HG03469 (cell line): ENCODE data around the gene IQCE.

Experiments
- ATAC-seq: cut with Tn5 transposase; IDR thresholded peaks from one replicate; pipeline ENCODE4 v1.9.1; 2021; ENCODE audit warnings: mild to moderate bottlenecking, moderate library complexity, moderate number of reproducible peaks; ENCODE audit not compliant: unreplicated experiment

Gene IQCE

GRCh38 chr7:2613098-2613930 is 54.5 kb downstream of the IQCE start:
- ATAC-seq = no peak

DNA sequence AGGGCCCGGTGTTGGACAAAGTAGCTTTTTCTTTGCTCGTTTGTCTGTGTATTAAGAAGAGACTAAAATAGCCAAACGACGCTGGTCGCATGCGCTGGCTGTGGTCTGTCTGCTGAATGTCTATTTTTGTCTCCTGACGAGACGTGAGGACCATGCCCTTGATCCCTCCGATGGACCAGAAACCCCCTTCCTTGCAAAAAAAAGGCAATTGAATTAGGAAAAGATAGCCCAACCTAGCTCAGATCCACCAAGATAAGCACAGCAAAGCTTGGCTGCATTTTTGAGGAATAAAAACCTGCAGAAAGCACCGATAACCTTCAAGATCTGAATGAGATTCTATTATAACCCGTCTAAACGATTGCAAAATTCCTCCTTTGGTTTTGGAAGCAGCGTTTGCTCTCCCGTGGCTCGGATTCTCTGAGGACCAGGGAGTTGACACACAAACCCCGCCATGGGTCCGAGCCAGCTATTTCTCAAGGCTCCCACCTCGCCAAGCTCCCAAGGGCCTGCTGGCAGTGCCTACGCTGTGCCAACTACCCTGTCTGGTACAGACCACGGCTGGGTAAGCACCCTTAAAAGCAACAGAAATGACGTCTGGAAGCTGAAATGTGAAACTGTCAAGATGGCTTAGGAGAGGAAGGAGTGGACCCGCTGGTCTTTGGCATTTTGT is 55.3 kb downstream of the IQCE start:
- no peak for ATAC-seq

- no peak for ATAC-seq
These were observed 56.0 kb downstream of the IQCE start for GRCh38 chr7:2614631-2615330.

- ATAC-seq = no peak
These were observed 57.9 kb downstream of the IQCE start for GRCh38 chr7:2616387-2617324.

- ATAC-seq = no peak
These were observed 58.6 kb downstream of the IQCE start for GRCh38 chr7:2617325-2617905.

DNA sequence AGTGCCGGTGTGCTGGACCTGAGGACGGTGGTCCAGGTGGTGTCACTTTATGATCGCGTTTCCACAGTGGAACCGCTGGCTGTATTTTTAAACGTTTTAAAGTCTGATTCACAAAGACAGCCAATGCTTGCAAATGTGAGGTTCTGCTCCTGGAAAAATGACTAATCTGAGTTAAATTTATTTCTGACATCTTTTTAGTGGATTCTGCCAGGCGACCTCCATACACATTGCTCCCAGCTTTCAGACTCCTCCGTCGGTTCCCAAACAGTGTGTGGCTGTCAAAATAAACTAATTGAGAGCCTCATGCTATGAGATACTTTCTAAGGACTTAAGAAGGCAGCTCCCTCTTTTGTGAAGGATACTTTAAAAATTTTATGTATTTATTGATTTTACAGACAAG is 60.3 kb downstream of the IQCE start:
- no peak for ATAC-seq

DNA sequence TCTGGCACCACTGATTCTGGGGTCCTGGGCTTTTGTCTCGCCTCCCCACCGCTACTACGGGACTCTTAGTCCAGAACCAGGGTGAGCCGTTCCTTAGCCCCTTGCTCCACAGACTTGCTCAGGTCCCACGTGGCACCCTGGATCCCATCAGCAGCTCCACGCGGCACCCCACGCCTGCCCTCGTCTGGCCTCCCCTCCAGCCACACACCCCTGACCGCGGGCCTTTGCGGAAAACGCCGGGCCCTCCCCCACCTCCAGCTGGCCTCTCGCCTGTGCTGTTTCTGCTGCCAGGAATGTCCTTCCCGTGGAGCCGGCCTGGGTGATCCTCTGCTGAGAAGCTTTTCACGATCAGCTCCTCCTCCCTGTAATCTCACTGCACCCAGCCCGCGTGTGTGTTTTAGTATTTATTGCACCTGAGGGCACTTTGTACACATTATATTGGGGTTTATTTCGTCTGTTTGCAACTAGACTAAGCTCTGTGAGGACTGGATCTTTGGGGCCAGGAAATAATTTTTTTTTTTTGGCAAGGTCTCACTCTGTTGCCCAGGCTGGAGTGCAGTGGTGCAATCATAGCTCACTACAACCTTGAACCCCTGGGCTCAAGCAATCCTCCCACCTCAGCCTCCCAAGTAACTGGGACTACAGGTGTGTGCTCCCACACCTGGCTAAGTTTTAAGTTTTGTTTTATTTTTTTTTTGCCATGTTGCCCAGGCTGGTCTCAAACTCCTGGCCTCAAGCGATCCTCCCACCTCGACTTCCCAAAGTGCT is 62.5 kb downstream of the IQCE start:
- no peak for ATAC-seq

DNA sequence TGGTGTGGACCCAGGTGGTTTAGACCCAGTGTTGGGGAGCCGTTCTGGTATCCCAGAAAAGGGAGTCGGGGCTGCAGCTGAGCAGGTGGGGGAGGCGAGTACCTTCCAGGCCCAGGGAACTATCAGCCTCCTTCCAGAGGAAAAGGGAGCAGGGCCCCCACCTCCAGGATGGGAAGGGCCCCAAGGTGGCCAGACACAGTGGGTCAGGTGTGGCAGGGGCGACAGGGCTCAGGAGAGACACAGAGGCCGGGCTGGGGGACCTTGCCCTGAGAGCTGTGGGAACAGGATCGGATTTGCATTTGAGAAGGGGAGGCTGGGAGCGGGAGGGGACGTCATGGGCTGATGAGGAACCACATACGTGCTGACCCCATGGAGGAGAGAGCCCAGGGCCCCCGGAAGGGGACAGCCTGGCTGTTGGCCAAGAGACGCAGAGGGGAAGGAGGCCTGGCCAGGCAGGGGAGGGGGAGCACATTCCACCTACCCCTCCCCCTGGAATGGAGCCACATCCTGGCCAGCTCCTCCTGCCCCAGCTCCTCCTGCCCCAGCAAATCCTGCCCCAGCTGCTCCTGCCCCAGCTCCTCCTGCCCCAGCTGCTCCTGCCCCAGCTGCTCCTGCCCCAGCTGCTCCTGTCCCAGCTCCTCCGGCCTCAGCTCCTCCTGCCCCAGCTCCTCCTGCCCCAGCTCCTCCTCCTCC is 63.3 kb downstream of the IQCE start:
- no peak for ATAC-seq

GRCh38 chr7:2622869-2623697 is 64.3 kb downstream of the IQCE start:
- ATAC-seq = no peak

GRCh38 chr7:2623698-2624014 is 64.9 kb downstream of the IQCE start:
- no peak for ATAC-seq

DNA sequence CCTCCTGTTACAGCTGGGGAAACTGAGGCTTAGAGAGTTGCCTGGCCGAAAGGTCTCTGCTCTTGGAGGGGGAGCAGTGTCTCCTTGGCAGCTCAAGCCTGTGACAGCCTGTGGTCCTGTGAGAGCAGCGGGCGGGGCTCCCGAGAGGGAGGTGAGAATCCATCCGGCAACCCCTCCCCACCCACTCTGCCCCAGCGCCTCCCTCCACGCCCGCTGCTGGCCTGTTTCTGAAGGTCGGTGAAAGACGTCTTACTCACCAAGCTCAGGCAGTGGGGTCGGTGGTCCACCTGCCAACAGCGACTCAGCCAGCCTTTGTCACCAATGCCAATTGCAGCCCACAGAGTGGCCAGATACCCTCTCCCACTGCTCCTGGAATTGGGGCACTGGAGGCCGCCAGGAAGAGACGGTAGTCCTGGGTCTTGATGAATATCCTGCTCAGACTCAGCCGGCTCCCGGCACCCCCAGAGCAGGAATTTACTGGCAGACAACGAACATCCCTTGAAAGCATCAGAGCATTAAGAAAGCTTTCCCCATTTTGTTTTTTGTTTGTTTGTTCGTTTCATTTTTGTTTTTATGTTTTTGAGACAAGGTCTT is 65.6 kb downstream of the IQCE start:
- no peak for ATAC-seq

DNA sequence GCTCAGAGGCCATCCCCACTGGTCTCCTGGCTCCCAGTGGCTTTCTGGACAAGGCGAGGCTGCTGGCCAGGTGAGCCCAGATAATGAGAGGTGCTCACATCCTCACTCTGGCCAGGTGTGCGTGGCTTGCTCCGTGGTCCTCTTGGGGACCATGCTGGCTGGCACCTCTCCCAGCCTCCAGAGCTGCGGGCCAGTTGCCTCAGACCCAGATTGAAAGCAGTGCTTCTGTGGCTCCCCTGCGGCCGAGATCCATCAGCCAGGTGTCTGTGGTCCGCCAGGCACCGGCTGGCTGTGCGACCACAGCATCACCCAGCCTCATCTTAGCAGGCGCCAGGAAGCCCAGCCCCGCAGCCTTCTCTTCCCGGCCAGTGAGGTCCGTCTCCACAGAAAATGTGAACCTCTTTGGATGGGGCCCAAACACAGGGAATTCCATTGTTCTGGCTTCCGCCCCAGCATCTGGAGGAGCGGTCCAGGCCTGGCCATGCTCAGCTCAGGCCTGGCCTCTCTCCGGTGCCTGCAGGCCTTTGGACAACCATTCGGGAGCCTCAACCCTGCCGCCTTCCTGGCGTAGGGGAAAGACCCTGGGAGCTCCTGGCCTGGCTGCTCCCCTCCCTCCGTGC is 67.8 kb downstream of the IQCE start:
- no peak for ATAC-seq

DNA sequence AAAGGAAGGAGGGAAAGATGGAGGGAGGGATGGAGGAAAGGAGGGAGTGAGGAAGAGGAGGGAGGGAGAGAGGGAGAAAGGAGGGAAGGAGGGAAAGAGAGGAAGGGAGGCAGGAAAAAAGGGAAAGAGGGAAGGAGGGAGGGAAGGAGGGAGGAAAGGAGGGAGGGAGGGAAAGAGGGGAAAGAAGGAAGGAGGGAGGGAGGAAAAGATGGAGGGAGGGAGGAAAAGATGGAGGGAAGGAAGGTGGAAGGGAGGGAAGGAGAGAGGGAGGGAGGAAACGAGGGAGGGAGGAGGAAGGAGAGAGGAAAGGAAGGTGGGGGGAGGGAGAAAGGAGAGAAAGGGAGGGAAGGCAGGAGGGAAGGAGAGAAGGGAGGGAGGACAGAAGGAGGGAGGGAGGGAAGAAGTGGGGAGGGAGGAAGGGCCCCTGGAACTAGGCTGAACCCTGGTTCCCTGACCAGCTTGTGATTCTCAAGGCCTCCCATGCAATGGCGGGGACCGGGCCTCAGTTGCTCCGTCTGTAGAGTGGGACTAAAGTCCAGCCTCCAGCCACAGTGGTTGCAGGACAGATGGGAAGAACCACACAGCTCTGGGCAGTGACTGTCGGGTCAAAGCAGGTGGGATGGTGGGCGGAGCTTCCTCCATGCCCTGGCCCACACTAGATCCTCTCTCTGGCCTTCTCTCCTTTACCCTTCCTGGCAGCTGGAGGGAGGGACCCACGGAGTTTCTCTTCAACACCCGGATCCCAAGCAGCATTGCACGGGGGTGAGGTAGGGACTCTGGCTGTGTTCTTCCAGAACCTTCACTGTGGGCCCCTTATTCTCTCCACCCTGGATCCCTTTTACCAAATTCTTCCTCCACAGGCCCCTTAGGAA is 68.7 kb downstream of the IQCE start:
- no peak for ATAC-seq

GRCh38 chr7:2628130-2628482 is 69.3 kb downstream of the IQCE start:
- no peak for ATAC-seq

GRCh38 chr7:2628891-2629290 is 70.1 kb downstream of the IQCE start:
- no peak for ATAC-seq
